HG03575 (cell line): ENCODE data around the gene ATG2A.

Experiments used
- ATAC-seq: cut with Tn5 transposase; IDR thresholded peaks from one replicate; pipeline ENCODE4 v1.9.1; 2021; ENCODE audit not compliant: unreplicated experiment, insufficient number of reproducible peaks, low FRiP score; ENCODE audit errors: extremely low read depth

Gene ATG2A

DNA sequence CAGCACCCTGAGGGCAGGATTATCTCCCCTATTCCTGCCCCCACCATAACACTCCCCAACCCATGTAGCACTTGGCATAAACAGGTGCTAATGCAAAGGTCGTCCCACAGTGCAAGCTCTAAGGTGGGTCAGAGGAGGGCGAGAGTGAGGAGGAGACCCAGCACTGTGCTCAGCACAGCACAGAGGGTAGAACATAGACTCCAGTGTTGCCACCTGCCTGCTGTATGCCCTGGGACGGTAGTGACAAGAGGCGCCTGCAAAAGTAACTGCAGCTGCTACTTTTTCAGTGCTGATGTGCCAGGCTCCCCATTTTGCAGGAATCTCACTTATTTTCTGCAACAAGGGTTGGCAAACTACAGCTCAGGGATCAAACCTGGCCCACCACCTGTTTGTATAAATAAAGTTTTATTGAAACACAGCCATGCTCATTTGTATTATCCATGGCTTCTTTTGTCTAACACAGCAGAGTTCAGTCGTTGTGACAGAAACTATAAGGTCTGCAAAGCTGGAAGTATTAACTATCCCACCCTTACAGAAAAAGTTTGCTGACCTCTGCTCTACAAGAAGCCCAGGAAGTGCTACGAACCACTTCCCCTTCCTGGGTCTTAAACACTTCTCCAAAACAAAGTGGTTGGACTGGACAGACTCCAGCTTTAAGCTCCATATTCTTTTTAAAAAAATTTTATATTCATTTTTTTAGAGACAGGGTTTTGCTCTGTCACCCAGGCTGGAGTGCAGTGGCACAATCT, 55.6 kb downstream of the ATG2A start:
- no peak for ATAC-seq

DNA sequence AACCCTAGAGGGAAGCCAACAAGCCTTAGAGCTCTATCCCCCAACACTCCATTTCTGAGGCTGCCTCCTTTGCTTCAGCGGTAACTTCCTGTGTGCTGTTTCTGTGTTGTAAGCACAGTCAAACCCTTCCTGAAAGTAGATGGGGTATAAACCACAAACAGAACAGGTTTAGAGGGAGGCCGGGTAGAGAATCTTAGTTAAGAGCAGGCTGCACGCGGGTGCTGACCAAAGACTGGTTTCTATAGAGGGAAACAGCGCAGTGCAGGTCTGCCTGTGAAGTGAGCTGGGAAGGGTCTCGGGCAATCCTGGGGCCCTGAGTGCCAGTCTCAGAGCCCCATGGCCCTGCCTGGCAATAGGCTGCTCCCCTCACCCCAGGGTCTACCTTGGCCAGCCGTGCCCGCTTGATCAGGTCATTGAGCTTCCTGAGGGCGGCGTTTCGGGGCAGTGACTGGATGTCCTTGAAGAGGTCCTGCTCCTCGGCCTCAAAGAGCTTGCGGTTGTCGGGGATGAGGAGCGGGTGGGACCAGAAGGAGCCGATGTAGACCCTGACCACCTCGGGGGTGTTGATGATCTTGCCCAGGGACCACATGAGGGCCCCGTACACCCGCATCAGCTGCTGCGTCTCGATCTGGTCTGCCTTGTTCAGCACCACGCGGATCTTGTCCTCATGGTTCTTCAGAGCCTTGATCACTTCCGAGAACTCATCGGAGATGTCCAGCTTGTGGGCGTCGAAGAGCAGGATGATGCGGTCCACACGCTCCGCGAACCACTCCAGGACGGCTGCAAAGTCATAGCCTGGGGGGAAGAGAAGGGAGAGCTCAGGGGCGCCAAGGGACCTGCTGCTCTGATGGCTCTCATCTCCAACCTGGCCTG, 57.2 kb downstream of the ATG2A start:
- peak; percentile 65 for ATAC-seq

DNA sequence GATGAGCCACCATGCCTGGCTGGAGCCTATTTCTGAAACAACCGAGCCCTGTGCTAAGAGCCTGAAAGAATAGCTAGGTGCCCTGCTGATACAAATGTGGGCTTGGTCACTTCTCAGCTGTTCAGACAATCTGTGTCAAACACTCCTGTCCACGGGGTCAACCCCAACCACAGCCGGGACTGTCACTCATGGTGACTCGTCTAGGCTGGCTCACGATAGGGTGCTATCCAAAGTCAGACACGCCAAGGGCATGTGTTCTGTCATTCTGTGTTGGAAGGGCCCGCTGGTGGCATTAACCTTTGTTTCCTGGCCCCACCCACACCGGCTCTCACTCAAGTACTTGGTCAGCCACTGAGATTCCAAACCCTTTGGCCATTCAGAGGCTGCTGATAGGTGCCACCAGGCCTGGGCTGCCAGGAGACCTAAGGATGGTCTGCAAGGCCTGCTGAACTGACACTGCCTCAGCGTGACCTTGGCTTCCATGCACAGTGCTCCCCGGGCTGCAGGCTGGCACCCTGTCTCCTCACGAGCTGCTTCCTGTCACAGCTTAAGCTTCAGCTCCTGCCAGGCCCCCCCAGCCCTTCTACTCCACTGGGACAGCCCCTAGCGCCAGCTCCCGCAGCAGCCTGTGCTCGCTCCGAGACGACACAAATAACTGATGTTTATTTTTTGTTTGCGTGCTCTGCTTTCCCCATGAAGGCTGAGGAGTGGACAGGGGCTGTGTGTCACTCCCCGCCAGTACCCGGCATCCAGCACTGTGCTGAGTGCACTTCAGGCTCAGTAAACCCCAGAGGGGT, 58.3 kb downstream of the ATG2A start:
- ATAC-seq: no peak

DNA sequence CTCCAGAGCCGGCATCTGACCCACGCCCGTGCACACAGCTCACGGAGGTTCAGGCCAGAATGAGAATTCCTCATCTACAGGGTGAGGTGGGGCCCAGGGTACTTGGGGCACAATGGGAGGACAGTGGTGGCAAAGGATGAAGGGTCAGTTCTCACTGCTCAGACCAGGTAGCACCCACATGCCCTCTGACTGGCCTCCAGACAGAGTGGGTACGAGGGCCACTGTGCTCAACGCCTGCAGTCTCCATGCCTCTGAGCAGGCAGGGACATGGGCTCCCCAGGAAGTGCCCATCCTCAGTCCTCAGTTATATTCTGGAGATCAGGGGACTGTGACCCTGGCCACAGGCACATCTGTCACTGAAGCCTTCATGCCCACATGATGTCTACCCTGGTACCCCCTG, 59.5 kb downstream of the ATG2A start:
- ATAC-seq: no peak

DNA sequence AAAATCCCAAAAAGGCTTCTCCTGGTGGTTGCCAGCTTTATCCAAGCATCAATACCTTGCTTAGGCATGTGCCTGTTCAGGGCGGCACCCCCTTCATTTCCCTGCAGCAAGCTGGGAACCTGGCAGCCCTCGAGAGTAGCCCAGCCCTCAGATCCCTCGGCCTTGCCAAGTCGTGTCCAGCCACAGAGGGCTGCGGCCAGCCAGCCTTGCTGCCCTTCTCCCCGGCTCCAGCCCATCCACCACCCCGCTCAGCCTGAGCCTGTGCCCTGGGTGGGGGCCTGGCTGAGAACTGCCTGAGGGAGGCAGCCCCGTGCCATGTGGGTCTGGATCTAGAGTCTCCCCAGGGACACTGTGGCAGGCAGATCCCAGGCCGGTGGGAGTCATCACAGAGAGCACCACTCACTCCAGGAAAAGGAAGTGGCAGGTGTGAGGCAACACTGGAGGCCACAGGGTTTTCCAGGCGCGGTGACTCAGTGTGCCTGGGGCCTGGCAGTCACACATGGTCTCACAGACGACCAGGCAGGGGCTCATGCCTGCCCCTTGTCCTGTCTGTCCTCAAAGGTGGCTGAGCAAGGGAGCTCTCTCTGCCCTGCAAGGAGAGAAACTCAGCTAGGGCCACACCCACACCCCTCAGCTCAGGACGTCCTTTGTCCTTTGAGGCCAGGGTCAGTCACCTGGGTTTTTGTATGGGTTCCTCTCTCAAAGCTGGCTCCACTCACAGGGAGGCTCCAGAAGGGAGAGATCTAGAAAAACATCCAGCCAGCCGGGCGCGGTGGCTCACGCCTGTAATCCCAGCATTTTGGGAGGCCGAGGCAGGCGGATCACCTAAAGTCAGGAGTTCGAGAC, 60.4 kb downstream of the ATG2A start:
- no peak for ATAC-seq

DNA sequence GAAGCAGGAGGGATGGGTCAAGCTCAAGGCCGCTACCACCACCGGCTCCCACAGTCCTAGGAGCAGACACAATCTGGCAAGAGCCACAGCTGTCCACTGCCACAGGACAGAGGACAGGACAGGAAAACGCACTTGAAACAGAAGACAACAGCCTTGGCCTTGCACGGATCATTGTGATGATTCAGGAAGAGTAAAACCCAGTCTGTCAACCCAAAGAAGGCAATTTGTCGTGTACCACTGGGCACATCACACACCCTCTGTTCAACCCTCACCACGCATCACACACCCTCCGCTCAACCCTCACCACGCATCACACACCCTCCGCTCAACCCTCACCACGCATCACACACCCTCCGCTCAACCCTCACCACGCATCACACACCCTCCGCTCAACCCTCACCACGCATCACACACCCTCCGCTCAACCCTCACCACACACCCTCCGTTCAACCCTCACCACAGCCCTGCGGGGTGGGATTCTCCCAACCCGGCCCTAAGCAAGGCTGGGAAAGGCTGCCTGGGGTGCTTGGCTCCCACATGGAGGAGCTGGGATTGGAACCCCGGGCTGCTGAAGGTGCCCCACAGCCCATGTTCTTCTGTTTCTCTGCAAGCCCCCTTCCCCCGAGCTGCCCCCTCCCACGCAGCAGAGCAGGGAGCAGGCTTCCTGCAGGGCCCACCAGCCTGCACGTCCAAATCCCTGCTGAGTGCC, 61.3 kb downstream of the ATG2A start:
- ATAC-seq: no peak

DNA sequence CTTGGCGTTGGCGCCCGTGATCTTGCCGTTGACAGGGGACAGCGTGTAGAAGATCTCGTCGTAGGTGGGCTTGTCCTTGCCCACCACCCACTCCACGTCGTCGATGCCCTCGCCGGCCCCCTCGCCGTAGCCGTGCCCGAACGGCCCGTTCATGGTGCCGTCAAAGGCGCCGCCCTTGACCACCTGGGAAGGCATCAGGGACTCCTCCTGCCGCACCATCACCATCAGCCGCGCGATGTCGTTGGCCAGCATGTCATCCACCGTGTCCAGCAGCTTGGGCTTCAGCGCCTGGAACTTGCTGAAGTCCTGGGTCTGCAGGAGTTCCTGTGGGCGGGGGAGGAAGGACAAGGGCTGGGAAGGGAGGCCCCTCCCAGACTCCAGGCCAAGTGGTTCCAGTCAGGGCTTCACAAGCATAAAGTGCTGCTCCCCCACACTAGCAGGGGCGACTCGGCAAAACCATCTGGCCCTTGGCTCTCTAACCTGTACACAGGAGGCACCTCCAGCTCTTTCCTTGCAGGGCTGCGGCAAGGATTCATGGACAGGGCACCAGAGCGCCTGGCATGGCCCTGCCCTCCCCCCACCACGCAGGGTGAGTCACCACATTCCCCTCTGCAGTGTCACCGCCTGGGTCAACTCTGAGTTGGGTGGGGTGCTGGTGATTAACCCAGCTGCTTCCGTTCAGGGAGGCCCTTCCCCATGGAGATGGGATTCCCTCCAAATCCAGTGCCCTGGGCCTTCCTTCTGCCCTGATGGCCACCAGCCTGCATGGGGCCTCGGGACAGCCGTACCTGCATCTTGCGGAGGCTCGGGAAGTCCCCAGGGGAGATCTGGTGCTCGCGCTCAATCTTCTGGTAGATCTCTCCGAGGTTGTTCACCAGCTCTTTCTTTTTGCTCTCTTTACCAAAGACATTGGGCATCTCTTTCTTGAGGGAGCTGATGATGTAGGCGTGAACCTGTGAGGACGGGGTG, 62.2 kb downstream of the ATG2A start:
- ATAC-seq: no peak

DNA sequence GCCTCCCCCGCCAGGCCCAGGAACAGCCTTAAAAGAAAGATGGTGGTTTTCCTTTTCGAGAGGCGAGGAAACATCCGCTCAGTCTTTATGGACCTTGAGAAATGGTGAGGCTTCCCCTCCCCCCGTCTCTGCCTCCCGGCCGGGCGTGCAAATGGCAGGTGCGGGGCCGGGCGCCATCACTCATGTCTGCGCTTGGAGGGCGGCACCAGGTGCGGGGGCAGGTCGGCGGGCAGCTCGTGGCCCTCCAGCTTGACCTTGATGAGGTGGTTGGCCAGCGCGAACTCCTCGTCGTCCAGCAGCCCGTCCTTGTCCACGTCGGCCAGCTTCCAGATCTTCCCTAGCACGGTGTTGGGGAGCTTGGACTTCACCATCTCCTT, 62.9 kb downstream of the ATG2A start:
- ATAC-seq: no peak

DNA sequence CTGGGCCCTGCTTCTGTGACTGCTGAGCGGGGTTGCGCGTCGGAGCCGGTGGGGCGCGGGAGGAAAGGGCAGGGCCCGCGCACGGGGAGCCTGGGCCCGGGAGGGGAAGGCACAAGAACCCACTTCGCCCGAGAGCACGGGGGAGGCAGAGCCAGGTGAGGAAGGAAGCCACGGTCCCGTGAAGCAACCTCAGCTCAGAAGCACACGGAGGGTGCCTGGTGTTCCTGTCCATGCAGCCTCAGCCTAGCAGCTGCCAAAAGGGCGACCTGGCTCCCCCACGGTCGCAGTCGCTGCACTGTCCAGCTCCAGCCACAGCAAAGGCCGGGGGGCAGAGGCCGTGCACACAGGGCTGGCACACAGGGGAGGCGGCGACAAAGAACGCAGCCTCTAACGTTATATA, 63.3 kb downstream of the ATG2A start:
- no peak for ATAC-seq

DNA sequence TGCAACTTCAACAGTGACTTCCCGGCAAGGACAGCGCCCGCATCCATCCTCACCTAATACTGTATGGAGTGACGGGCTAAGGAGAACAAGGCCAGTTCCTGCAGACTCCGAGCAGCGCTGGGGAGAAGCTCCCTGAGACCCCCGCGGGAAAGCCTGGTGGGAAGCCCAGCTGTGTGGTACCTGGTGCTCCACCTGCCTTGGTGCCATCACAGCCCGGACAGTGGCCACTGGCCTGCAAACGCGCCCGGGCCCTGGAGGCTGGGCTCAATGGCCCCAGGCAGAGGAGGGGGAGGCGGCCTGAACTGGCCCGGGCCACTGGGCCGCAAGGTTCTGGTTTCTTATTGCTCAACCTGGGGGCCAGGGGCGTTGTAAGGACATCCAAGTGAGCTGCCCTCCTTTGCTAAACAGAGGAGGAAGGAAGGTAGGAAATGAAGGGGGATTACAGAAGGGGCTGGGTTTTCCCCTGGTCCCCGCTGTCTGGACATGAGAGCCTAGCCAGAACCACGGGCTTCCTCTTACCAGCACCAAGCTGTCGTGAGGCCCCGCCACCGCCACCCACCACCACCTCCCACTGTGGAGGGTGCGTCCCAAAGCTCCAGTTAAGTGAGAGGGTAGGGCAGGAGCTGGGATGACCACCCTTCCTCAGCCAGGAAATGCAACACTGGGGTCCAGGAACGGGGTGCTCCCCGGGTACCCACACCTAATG, 64.1 kb downstream of the ATG2A start:
- ATAC-seq: no peak

DNA sequence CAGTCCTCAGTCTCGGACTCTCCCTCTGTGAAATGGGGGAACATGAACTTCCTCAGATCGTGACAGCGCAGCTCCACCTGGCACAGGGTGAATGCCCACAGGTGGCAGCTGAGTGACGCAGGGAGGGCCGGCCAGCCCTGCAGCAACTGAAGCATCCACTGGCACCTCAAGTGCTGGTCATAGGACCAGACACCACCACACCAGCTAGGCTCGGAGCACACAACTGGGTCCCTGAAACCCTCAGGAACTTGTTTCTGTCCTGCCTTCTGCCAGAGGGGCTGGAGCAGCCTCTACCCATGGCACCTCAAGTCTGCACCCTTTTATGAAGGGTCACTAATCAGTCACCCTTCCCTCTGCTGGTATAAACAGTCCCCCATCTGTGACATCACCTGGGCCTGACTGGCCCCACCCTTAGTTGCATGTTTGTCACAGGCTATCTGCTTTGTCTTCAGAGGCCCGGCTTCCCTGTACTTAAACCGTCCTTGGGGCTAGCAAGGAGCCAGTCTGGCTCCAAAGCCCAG, 65.1 kb downstream of the ATG2A start:
- no peak for ATAC-seq

DNA sequence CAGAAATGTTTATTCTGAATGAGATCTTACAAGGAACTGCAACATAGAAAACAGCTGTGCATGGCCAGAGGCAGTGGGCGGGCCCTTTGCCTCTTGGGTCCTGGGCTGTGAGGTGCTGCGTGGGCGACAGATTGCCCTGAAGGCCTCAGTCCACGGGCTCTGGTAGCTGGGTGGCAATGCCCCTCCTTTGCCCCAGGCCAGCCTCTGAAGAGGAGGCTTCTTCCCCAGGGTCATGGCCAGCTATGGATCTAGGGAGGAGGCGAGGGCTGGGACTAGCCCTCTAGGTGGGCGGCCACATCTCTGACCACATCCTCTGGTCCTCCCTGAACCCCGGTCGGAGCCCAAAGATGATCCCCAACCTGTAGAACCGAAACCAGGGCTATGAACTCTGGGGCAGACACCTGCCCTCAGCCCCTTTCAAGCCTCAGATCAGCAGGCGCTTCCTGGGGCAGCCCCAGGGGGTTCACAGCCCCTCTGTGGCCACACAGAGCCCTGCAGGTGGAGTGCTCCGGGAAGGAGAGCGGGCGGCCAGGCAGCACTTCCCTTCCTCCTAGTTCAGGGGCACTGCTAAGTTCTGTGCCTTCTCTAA, 65.9 kb downstream of the ATG2A start:
- peak; percentile 42 for ATAC-seq

DNA sequence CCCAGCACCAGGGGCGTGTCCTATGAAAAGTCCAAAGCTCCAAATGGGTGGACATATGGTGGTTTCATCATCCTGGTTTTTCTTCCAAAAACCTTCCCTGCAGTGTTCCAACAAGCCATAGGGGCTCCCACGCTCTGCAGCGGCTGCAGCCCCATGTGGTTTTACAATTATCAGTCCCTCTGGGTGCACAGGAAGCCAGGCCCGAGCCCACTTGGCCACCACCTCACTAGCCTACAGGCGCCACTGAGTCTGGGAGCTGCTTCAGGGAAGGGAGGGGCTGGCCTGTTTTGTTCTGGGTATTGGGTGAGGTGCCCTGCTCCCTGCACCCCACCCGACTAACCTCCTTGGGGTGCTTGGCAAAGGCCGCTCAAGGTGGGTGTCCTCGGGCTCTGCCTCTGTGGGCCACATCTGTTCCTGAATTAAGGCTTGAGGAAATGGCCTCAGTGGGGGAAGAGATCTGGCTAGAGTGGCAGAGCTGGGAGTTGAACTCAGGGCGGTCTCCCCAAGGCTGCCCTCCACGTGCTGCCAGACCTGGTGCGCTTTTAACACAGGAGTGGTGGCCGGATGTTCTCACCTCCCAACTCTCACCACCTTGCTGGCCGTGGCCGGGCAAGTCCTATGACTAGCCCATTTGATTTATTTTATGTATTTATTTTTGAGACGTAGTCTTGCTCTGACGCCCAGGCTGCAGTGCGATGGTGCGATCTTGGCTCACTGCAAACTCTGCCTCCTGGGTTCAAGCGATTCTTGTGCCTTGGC, 67.2 kb downstream of the ATG2A start:
- ATAC-seq: no peak

DNA sequence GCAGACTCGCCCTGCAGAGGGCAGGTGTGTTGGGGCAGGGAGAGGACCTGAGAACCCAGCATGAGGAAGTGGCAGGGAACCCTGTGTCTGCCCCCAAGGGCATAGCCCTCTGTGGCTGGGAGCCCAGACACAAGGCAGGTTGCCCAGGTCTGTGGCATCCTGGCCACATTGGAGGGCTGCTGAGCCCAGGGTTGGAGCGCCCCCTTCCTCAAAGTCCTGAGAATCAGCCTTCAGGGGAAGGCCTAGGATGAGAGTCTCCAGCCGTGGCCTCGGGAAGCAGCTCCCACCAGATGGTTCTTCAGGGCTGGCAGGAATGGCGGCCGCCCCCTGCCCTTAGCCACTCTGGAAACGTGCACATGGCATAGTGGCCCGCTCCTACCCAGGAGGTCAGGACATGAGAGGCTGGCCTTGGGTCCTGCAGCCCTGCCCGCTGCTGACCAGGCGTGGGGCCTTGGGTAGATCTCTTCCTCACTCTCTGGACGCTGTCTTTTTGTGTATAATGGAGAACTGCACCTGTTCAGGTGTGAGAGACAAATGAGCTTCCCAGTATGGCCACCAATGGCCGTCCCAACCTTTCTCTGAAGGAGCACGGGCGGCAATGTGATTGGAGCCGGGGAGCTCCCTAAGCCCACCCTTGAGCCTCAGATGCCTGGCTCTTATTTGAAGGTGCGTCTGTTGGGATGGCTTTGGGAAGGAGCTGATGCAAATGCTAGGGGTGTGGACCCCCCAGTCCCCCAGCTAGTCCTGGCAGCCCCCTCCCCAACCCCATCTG, 68.0 kb downstream of the ATG2A start:
- no peak for ATAC-seq
